Gastroesophageal sphincter (tissue), 3 donors: ENCODE results near the gene SH3RF1.

Experiments used
- POLR2A ChIP-seq, 2 donors: fragments of 450-650 bp; IDR thresholded peaks; one replicate each; pipeline ENCODE4 v1.6.1; 2017; ENCODE audit warnings: antibody characterized with exemption in 2 of 2, mild to moderate bottlenecking in 2 of 2, moderate library complexity in 1 of 2
- TF ChIP-seq, protein P1 (sequence below), 4 experiments: fragments of 200-600 bp in 2 of 4; fragments of 450-650 bp in 2 of 4; sonication (generic) in 1 of 4; IDR thresholded peaks; one replicate each; pipeline ENCODE4 v1.5.1; 2017 to 2019; ENCODE audit warnings: antibody characterized with exemption in 4 of 4, mild to moderate bottlenecking in 2 of 4, moderate library complexity in 2 of 4

- TF ChIP-seq, protein P1, sequence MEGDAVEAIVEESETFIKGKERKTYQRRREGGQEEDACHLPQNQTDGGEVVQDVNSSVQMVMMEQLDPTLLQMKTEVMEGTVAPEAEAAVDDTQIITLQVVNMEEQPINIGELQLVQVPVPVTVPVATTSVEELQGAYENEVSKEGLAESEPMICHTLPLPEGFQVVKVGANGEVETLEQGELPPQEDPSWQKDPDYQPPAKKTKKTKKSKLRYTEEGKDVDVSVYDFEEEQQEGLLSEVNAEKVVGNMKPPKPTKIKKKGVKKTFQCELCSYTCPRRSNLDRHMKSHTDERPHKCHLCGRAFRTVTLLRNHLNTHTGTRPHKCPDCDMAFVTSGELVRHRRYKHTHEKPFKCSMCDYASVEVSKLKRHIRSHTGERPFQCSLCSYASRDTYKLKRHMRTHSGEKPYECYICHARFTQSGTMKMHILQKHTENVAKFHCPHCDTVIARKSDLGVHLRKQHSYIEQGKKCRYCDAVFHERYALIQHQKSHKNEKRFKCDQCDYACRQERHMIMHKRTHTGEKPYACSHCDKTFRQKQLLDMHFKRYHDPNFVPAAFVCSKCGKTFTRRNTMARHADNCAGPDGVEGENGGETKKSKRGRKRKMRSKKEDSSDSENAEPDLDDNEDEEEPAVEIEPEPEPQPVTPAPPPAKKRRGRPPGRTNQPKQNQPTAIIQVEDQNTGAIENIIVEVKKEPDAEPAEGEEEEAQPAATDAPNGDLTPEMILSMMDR (IDR thresholded peaks at IDR 0.05), result no peak
- TF ChIP-seq POLR2A (IDR thresholded peaks at IDR 0.05), result no peak
Observed at GRCh38 chr4:169153481-169154087, 117.2 kb downstream of the SH3RF1 start.
